ENCODE data around the gene POU6F1. TPM values are rescaled to one million over a fixed set of nuclear protein-coding genes. Genes with fewer than 3 reads are reported as not detected.

POU6F1 gene
- total RNA-seq, 2 donors from 2014 or later = 11.4 to 16.4 TPM

- no peaks in the 10 kb centered on the region for H3K9me3 ChIP-seq (ENCODE audit: control insufficient read depth, low read length)
- Mint-ChIP-seq H3K4me1 (peaks cover 6% of the 10 kb centered on the region), H3K4me3 (no peak overlapping the region), H3K36me3 (ENCODE audit: low read depth) (peaks cover 7% of the 10 kb centered on the region), H3K9me3 (no peaks in the 10 kb centered on the region), H3K27ac (no peak overlapping the region), H3K27me3 (ENCODE audit: insufficient read depth) (no peaks in the 10 kb centered on the region)
- H3K27ac ChIP-seq (ENCODE audit: low read depth, low read length) = no peak overlapping the region
- TF ChIP-seq CTCF (conservative IDR thresholded peaks at IDR 0.05) = no peak
- no peak for DNase-seq
- no peaks in the 10 kb centered on the region for H3K27me3 ChIP-seq (ENCODE audit: control insufficient read depth, insufficient read depth, low read length, poor library complexity, severe bottlenecking)
- WGBS, 2 experiments (ENCODE audit: insufficient coverage in 1 of 2, insufficient read length in 1 of 2) = 86 to 96% methylated on average over 3 to 14 of the region's 14 CpGs
- H3K4me1 ChIP-seq (ENCODE audit: control insufficient read depth, insufficient read depth, low read length) = peaks cover 5% of the 10 kb centered on the region
- no peak overlapping the region for H3K4me3 ChIP-seq (ENCODE audit: low read length)
- no peak overlapping the region for H3K9ac ChIP-seq (ENCODE audit: extremely low read depth, low read length, poor library complexity, severe bottlenecking)
- no peaks in the 10 kb centered on the region for H3K36me3 ChIP-seq (ENCODE audit: control insufficient read depth, insufficient read depth, low read length)
These were observed 29.4 kb downstream of the POU6F1 start for GRCh38 chr12:51188359-51189051.

- TF ChIP-seq CTCF (conservative IDR thresholded peaks at IDR 0.05) = no peak
- H3K4me3 ChIP-seq (ENCODE audit: low read length) = no peak overlapping the region
- no peak for DNase-seq
- H3K4me3 Mint-ChIP-seq = no peak overlapping the region
- no peak overlapping the region for H3K27ac ChIP-seq (ENCODE audit: low read depth, low read length)
- H3K36me3 ChIP-seq (ENCODE audit: control insufficient read depth, insufficient read depth, low read length) = no peaks in the 10 kb centered on the region
- peaks cover 5% of the 10 kb centered on the region for H3K4me1 ChIP-seq (ENCODE audit: control insufficient read depth, insufficient read depth, low read length)
- H3K27ac Mint-ChIP-seq = no peak overlapping the region
- H3K27me3 Mint-ChIP-seq (ENCODE audit: insufficient read depth) = no peaks in the 10 kb centered on the region
- no peak overlapping the region for H3K9ac ChIP-seq (ENCODE audit: extremely low read depth, low read length, poor library complexity, severe bottlenecking)
- peaks cover 6% of the 10 kb centered on the region for H3K4me1 Mint-ChIP-seq
- peaks cover 7% of the 10 kb centered on the region for H3K36me3 Mint-ChIP-seq (ENCODE audit: low read depth)
- 75 to 80% methylated on average over 4 to 5 of the region's 5 CpGs for WGBS, 2 experiments (ENCODE audit: insufficient coverage in 1 of 2, insufficient read length in 1 of 2)
- no peaks in the 10 kb centered on the region for H3K9me3 ChIP-seq (ENCODE audit: control insufficient read depth, low read length)
- no peaks in the 10 kb centered on the region for H3K9me3 Mint-ChIP-seq
- H3K27me3 ChIP-seq (ENCODE audit: control insufficient read depth, insufficient read depth, low read length, poor library complexity, severe bottlenecking) = no peaks in the 10 kb centered on the region
These were observed 30.4 kb downstream of the POU6F1 start for GRCh38 chr12:51187370-51187987.

- H3K27ac Mint-ChIP-seq = no peak overlapping the region
- H3K4me3 Mint-ChIP-seq = no peak overlapping the region
- Histone ChIP-seq H3K36me3 (ENCODE audit: control insufficient read depth, insufficient read depth, low read length) (no peaks in the 10 kb centered on the region), H3K27ac (ENCODE audit: low read depth, low read length) (no peak overlapping the region), H3K27me3 (ENCODE audit: control insufficient read depth, insufficient read depth, low read length, poor library complexity, severe bottlenecking) (no peaks in the 10 kb centered on the region), H3K4me3 (ENCODE audit: low read length) (no peak overlapping the region), H3K4me1 (ENCODE audit: control insufficient read depth, insufficient read depth, low read length) (peaks cover 5% of the 10 kb centered on the region), H3K9me3 (ENCODE audit: control insufficient read depth, low read length) (no peaks in the 10 kb centered on the region), H3K9ac (ENCODE audit: extremely low read depth, low read length, poor library complexity, severe bottlenecking) (no peak overlapping the region)
- H3K27me3 Mint-ChIP-seq (ENCODE audit: insufficient read depth) = no peaks in the 10 kb centered on the region
- H3K36me3 Mint-ChIP-seq (ENCODE audit: low read depth) = peaks cover 7% of the 10 kb centered on the region
- H3K9me3 Mint-ChIP-seq = no peaks in the 10 kb centered on the region
- no peak for TF ChIP-seq CTCF (conservative IDR thresholded peaks at IDR 0.05)
- H3K4me1 Mint-ChIP-seq = peaks cover 6% of the 10 kb centered on the region
- DNase-seq = no peak
- 80 to 88% methylated on average over 1 to 3 of the region's 3 CpGs for WGBS, 2 experiments (ENCODE audit: insufficient coverage in 1 of 2, insufficient read length in 1 of 2)
These were observed 31.3 kb downstream of the POU6F1 start for GRCh38 chr12:51186465-51187085.

Data from endodermal cell (in vitro differentiated cells).